HepG2 (cell line): ENCODE results near the gene HOXA6. TPM values are rescaled to one million over a fixed set of nuclear protein-coding genes. Genes with fewer than 3 reads are reported as not detected.

Experiments used
- CSRNP2 ChIP-seq: sonication (generic); formaldehyde crosslinking; conservative IDR thresholded peaks from 2 replicates; pipeline ENCODE4 v1.8.0; 2022; ENCODE audit warnings: low read depth, missing genetic modification reagents
- DRAP1 ChIP-seq: IDR thresholded peaks from 2 replicates; pipeline ENCODE4 v1.6.1; 2016; ENCODE audit warnings: missing genetic modification reagents, missing compliant biosample characterization
- HOXA9 ChIP-seq: sonication (generic); formaldehyde crosslinking; IDR thresholded peaks from 2 replicates; pipeline ENCODE4 v1.8.1; 2022; ENCODE audit warnings: missing genetic modification reagents, mild to moderate bottlenecking, moderate library complexity, borderline replicate concordance
- IKZF5 ChIP-seq: IDR thresholded peaks from 2 replicates; pipeline ENCODE4 v1.6.1; 2018; ENCODE audit warnings: missing genetic modification reagents, mild to moderate bottlenecking, missing compliant biosample characterization
- SETDB1 ChIP-seq: sonication (generic); formaldehyde crosslinking; IDR thresholded peaks from 2 replicates; pipeline ENCODE4 v1.5.1; 2020; ENCODE audit warnings: missing genetic modification reagents, mild to moderate bottlenecking, borderline replicate concordance
- SMC3 ChIP-seq: IDR thresholded peaks from 2 replicates; pipeline ENCODE4 v1.6.1; 2011; ENCODE audit warnings: low read length, improper control_type of control experiment
- SYNCRIP ChIP-seq: fragments of 200-400 bp; formaldehyde crosslinking; IDR thresholded peaks from 2 replicates; pipeline ENCODE4 v1.6.1; 2018; ENCODE audit warnings: mild to moderate bottlenecking, low read depth, low read length; ENCODE audit not compliant: insufficient read depth
- TP53 ChIP-seq: sonication (generic); formaldehyde crosslinking; conservative IDR thresholded peaks from 2 replicates; pipeline ENCODE4 v1.4.0; 2020; ENCODE audit warnings: missing genetic modification reagents
- ZMAT5 ChIP-seq: sonication (generic); formaldehyde crosslinking; IDR thresholded peaks from 2 replicates; pipeline ENCODE4 v1.5.0; 2020; ENCODE audit warnings: mild to moderate bottlenecking, low read depth, missing genetic modification reagents, borderline replicate concordance
- ZNF142 ChIP-seq: sonication (generic); formaldehyde crosslinking; IDR thresholded peaks from 2 replicates; pipeline ENCODE4 v1.4.0; 2020; ENCODE audit warnings: missing genetic modification reagents
- ZNF230 ChIP-seq: sonication (generic); formaldehyde crosslinking; IDR thresholded peaks from 2 replicates; pipeline ENCODE4 v1.4.0; 2020; ENCODE audit warnings: mild to moderate bottlenecking, missing genetic modification reagents
- ZNF496 ChIP-seq: sonication (generic); formaldehyde crosslinking; IDR thresholded peaks from 2 replicates; pipeline ENCODE4 v1.8.1; 2023; ENCODE audit warnings: mild to moderate bottlenecking, moderate library complexity, missing genetic modification reagents; ENCODE audit not compliant: insufficient replicate concordance
- ZNF557 ChIP-seq: sonication (generic); formaldehyde crosslinking; IDR thresholded peaks from 2 replicates; pipeline ENCODE4 v1.4.0; 2020; ENCODE audit warnings: missing genetic modification reagents
- ZNF709 ChIP-seq: sonication (generic); formaldehyde crosslinking; IDR thresholded peaks from 2 replicates; pipeline ENCODE4 v1.5.0; 2020; ENCODE audit warnings: mild to moderate bottlenecking, missing genetic modification reagents
- ZNF775 ChIP-seq: sonication (generic); formaldehyde crosslinking; IDR thresholded peaks from 2 replicates; pipeline ENCODE4 v1.4.0; 2020; ENCODE audit warnings: missing genetic modification reagents, mild to moderate bottlenecking, moderate library complexity, borderline replicate concordance
- ZSCAN20 ChIP-seq: sonication (generic); formaldehyde crosslinking; IDR thresholded peaks from 2 replicates; pipeline ENCODE4 v1.4.0; 2020; ENCODE audit warnings: missing genetic modification reagents, mild to moderate bottlenecking, borderline replicate concordance
- polyA plus RNA-seq, 8 experiments: library from polyadenylated mRNA; depleted of rRNA in 3 of 8; stranded (reverse) in 7 of 8; unstranded in 1 of 8; fragments of >200 nt; fragmentation: Illumina TruSeq in 4 of 8; extraction: Trizol in 4 of 8; gene quantifications; 2 replicates each; pipeline versions ENCODE4 v1.2.1 to v1.2.3, GENCODE V29; 2011 to 2016; ENCODE audit warnings: low read depth in 4 of 8, missing spikeins in 1 of 8, mixed read lengths in 1 of 8; ENCODE audit not compliant: insufficient read depth in 1 of 8
- total RNA-seq, 5 experiments: library from RNA; depleted of rRNA; stranded (reverse); fragments of >200 nt; fragmentation: Illumina TruSeq; extraction: Trizol; gene quantifications; 2 replicates each; pipeline ENCODE4 v1.2.3, GENCODE V29; 2016; ENCODE audit warnings: low read depth in 1 of 5
- TF ChIP-seq, protein P1 (sequence below): IDR thresholded peaks from 2 replicates; pipeline ENCODE4 v1.6.1; 2016; ENCODE audit warnings: missing biosample characterization, missing genetic modification reagents, low read depth

Gene HOXA6
- total and polyA plus RNA-seq, 2 of the 13 experiments (the other 11 are each of a cell fraction or from before 2014, with no cell fraction given), result 1.3 to 1.5 TPM

DNA sequence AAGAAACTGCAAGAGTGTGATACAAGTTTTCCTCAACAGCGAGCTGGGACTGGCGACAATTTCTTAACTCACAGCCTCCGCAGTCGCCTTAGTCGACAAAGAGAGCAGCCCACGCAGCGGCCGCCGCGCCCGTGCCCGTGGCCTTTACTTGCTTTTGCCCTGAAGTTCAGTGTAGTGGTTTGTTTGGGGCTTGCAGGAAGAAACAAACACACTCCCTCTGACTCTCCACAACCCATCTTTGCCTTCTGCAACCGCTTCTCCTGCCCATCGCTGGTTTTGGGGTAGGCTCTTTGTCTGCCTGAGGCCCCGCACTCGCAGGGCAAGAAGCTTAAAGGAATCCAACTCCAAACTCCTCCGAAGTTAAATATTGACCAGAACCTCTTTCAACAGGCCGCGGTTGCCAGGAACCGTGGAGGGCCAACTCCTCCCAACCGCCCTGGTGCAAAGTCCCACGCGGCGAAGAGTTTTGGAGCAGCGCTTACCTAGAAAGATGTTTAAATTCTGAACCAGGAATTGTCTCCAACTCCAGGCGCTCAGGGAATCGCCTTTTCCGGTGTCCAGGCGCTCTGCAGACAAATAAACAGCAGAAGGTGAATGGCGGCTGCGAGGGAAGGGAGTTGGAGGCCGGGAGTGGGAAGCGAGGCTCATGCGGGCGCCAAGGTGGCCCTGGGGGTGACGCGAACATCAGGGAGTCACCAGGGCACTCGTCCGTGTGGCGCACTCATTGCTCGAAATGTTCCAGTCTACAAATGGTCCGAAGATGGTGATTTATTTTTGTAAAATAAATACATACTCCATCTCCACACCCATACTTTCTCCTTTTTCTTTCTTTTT is 25.3 kb downstream of the HOXA6 start (continued):
- TF ChIP-seq SMC3, result 0 out of 2 replicates have a peak, but pooled peaks have one; percentile 8
- TF ChIP-seq CSRNP2, result no peak
- no peak for TF ChIP-seq ZNF557
- peak; percentile 64; the same call in 1 of the 2 replicates for TF ChIP-seq IKZF5 (CRISPR knock-in tag)
- TF ChIP-seq TP53 (CRISPR knock-in tag), result no peak
- no peak for TF ChIP-seq SETDB1 (CRISPR knock-in tag)
- TF ChIP-seq, protein P1, sequence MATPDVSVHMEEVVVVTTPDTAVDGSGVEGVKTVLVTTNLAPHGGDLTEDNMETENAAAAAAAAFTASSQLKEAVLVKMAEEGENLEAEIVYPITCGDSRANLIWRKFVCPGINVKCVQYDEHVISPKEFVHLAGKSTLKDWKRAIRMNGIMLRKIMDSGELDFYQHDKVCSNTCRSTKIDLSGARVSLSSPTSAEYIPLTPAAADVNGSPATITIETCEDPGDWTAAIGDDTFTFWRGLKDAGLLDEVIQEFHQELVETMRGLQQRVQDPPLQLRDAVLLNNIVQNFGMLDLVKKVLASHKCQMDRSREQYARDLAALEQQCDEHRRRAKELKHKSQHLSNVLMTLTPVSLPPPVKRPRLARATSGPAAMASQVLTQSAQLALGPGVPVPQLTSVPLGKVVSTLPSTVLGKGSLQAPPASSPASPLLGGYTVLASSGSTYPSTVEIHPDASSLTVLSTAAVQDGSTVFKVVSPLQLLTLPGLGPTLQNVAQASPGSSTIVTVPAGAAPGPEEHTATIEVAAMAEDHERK (CRISPR knock-in tag), result no peak
- no peak for TF ChIP-seq ZNF142 (CRISPR knock-in tag)
- no peak for TF ChIP-seq HOXA9
- TF ChIP-seq ZMAT5 (CRISPR knock-in tag), result no peak
- peak; percentile 86 for TF ChIP-seq DRAP1 (CRISPR knock-in tag)
- no peak for TF ChIP-seq SYNCRIP
- no peak for TF ChIP-seq ZNF775 (CRISPR knock-in tag)
- peak; percentile 72; the same call in 1 of the 2 replicates for TF ChIP-seq ZNF230 (CRISPR knock-in tag)
- no peak for TF ChIP-seq ZNF496 (CRISPR knock-in tag)
- no peak; the same call in 1 of the 2 replicates for TF ChIP-seq ZNF709
- peak; percentile 25; the same call in 1 of the 2 replicates for TF ChIP-seq ZSCAN20 (CRISPR knock-in tag)
